Liver (tissue), 9 donors: ENCODE data around the gene PLK3. TPM values are rescaled to one million over a fixed set of nuclear protein-coding genes. Genes with fewer than 3 reads are reported as not detected.

Experiments used
- DNase-seq: peaks from one replicate; pipeline ENCODE4 v3.0.0-alpha.2; 2017; ENCODE audit warnings: low spot score
- H3K27ac ChIP-seq, 2 donors: one replicate each; pipeline ENCODE4 v1.7.0; 2013; ENCODE audit warnings: inconsistent platforms in 2 of 2, low read length in 2 of 2, control low read depth in 1 of 2, low read depth in 1 of 2, mild to moderate bottlenecking in 1 of 2
- H3K27me3 ChIP-seq, 4 donors: one replicate each; pipeline versions ENCODE4 v1.6.1 to v1.7.0; 2013; ENCODE audit warnings: low read length in 3 of 4, inconsistent platforms in 1 of 4, mild to moderate bottlenecking in 1 of 4, moderate library complexity in 1 of 4; ENCODE audit not compliant: control insufficient read depth in 4 of 4, insufficient read depth in 4 of 4
- H3K36me3 ChIP-seq, 4 donors: one replicate each; pipeline versions ENCODE4 v1.6.1 to v1.7.0; 2013; ENCODE audit warnings: low read length in 3 of 4, mild to moderate bottlenecking in 3 of 4, low read depth in 1 of 4, moderate library complexity in 1 of 4; ENCODE audit not compliant: control insufficient read depth in 4 of 4, insufficient read depth in 3 of 4
- H3K4me1 ChIP-seq, 4 donors: one replicate each; pipeline versions ENCODE4 v1.6.1 to v1.7.0; 2013; ENCODE audit warnings: low read length in 3 of 4, mild to moderate bottlenecking in 3 of 4, moderate library complexity in 1 of 4; ENCODE audit not compliant: control insufficient read depth in 4 of 4, insufficient read depth in 4 of 4
- H3K4me3 ChIP-seq, 3 donors: one replicate each; pipeline versions ENCODE4 v1.6.1 to v1.7.0; 2013; ENCODE audit warnings: low read length in 3 of 3, control low read depth in 1 of 3, low read depth in 1 of 3, mild to moderate bottlenecking in 1 of 3
- H3K9ac ChIP-seq, 2 donors: one replicate each; pipeline ENCODE4 v1.7.0; 2013; ENCODE audit warnings: low read length in 2 of 2, mild to moderate bottlenecking in 2 of 2, moderate library complexity in 2 of 2, control low read depth in 1 of 2, low read depth in 1 of 2
- H3K9me3 ChIP-seq, 4 donors: one replicate each; pipeline versions ENCODE4 v1.6.1 to v1.7.0; 2013; ENCODE audit warnings: low read length in 3 of 4; ENCODE audit not compliant: control insufficient read depth in 4 of 4
- EGR1 ChIP-seq, 2 donors: IDR thresholded peaks; 2 replicates each; pipeline ENCODE4 v1.6.1; 2016 to 2018; ENCODE audit warnings: antibody characterized with exemption in 2 of 2, low read depth in 2 of 2
- FOXA1 ChIP-seq: IDR thresholded peaks from 2 replicates; pipeline ENCODE4 v1.6.1; 2016; ENCODE audit warnings: antibody characterized with exemption
- FOXA2 ChIP-seq: IDR thresholded peaks from 2 replicates; pipeline ENCODE4 v1.6.1; 2016; ENCODE audit warnings: antibody characterized with exemption
- HNF4A ChIP-seq, 2 donors: conservative IDR thresholded peaks; 2 replicates each; pipeline ENCODE4 v1.6.1; 2016; ENCODE audit warnings: antibody characterized with exemption in 2 of 2, mild to moderate bottlenecking in 2 of 2
- HNF4G ChIP-seq: IDR thresholded peaks from 2 replicates; pipeline ENCODE4 v1.6.1; 2016; ENCODE audit warnings: antibody characterized with exemption
- JUND ChIP-seq, 2 donors: IDR thresholded peaks; 2 replicates each; pipeline ENCODE4 v1.6.1; 2016; ENCODE audit warnings: antibody characterized with exemption in 2 of 2
- NR2F2 ChIP-seq: IDR thresholded peaks from 2 replicates; pipeline ENCODE4 v1.6.1; 2016; ENCODE audit warnings: antibody characterized with exemption
- RAD21 ChIP-seq, 2 donors: IDR thresholded peaks; 2 replicates each; pipeline ENCODE4 v1.6.1; 2016; ENCODE audit warnings: antibody characterized with exemption in 2 of 2, mild to moderate bottlenecking in 2 of 2
- SP1 ChIP-seq: IDR thresholded peaks from 2 replicates; pipeline ENCODE4 v1.6.1; 2018; ENCODE audit warnings: antibody characterized with exemption, mild to moderate bottlenecking
- TAF1 ChIP-seq: conservative IDR thresholded peaks from 2 replicates; pipeline ENCODE4 v1.6.1; 2016; ENCODE audit warnings: antibody characterized with exemption, mild to moderate bottlenecking
- YY1 ChIP-seq: IDR thresholded peaks from 2 replicates; pipeline ENCODE4 v1.6.1; 2016; ENCODE audit warnings: antibody characterized with exemption, mild to moderate bottlenecking
- WGBS: extraction: QIAGEN DNeasy Blood & Tissue Kit; methylation state at CpG from one replicate; pipeline ENCODE4 v1.1.7; 2013; 5-methylcytosine and 5-hydroxymethylcytosine counted together
- polyA plus RNA-seq, 2 donors: library from polyadenylated mRNA; stranded (reverse) in 1 of 2; unstranded in 1 of 2; fragments of 200-250 nt in 1 of 2; fragments of >200 nt in 1 of 2; fragmentation: Nextera tagmentation in 1 of 2; extraction: Ambion mirVana in 1 of 2; gene quantifications; one replicate each; pipeline versions ENCODE4 v1.2.1 to v1.2.3, GENCODE V29; 2013 to 2015
- total RNA-seq, 2 donors: library from RNA; depleted of rRNA; stranded (reverse); fragments of >200 nt; gene quantifications; one replicate each; pipeline ENCODE4 v1.2.3, GENCODE V29; 2014
- TF ChIP-seq, protein P1 (sequence below): fragments of 150-350 bp; IDR thresholded peaks from 2 replicates; pipeline ENCODE4 v1.5.1; 2017; ENCODE audit warnings: improper control_type of control experiment, low read depth, low read length; ENCODE audit not compliant: missing input control
- TF ChIP-seq, protein P2 (sequence below): IDR thresholded peaks from 2 replicates; pipeline ENCODE4 v1.6.1; 2016; ENCODE audit warnings: antibody characterized with exemption, mild to moderate bottlenecking
- TF ChIP-seq, protein P3 (sequence below): IDR thresholded peaks from 2 replicates; pipeline ENCODE4 v1.6.1; 2016; ENCODE audit warnings: antibody characterized with exemption
- TF ChIP-seq, protein P4 (sequence below): IDR thresholded peaks from 2 replicates; pipeline ENCODE4 v1.6.1; 2016; ENCODE audit warnings: antibody characterized with exemption
- TF ChIP-seq, protein P5 (sequence below): IDR thresholded peaks from 2 replicates; pipeline ENCODE4 v1.6.1; 2016; ENCODE audit warnings: antibody characterized with exemption
- donor health status: healthy.
- donor health status: healthy.
- donor health status: healthy.
- donor health status: healthy.
- donor health status: healthy.

Gene PLK3
- total and polyA plus RNA-seq, 4 donors = 1.5 to 5.7 (median 2.3) TPM

DNA sequence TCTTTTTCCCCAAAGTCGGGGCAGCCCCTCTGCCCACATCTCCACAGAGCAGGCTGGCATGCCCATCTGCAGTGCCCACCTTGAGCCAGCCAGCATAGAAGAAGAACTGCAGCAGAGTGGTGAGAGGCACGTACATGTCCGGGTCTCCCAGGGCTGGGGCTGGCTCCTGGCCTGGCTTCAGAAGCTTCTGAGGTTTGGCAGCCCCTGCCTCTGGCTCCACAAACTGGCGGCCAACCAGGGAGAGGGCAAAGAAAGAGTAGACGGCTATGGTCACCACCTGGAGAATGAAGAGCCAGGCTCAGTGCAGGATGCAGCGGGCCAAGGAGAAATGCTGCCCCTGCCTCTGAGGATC is 15.2 kb upstream of the PLK3 start:
- H3K4me1 ChIP-seq = peaks cover 6 to 21% (median 13%) of the 10 kb centered on the region in 4 donors
- 91% methylated on average over 6 of the region's 6 CpGs for WGBS
- DNase-seq = no peak
- TF ChIP-seq HNF4A (conservative IDR thresholded peaks at IDR 0.05) (no peak), NR2F2 (no peak), RAD21 (IDR thresholded peaks at IDR 0.05) (no peak), HNF4G (no peak), JUND (IDR thresholded peaks at IDR 0.05) (no peak), SP1 (no peak), YY1 (no peak)
- TF ChIP-seq, protein P1, sequence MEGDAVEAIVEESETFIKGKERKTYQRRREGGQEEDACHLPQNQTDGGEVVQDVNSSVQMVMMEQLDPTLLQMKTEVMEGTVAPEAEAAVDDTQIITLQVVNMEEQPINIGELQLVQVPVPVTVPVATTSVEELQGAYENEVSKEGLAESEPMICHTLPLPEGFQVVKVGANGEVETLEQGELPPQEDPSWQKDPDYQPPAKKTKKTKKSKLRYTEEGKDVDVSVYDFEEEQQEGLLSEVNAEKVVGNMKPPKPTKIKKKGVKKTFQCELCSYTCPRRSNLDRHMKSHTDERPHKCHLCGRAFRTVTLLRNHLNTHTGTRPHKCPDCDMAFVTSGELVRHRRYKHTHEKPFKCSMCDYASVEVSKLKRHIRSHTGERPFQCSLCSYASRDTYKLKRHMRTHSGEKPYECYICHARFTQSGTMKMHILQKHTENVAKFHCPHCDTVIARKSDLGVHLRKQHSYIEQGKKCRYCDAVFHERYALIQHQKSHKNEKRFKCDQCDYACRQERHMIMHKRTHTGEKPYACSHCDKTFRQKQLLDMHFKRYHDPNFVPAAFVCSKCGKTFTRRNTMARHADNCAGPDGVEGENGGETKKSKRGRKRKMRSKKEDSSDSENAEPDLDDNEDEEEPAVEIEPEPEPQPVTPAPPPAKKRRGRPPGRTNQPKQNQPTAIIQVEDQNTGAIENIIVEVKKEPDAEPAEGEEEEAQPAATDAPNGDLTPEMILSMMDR = no peak
- TF ChIP-seq, protein P2, sequence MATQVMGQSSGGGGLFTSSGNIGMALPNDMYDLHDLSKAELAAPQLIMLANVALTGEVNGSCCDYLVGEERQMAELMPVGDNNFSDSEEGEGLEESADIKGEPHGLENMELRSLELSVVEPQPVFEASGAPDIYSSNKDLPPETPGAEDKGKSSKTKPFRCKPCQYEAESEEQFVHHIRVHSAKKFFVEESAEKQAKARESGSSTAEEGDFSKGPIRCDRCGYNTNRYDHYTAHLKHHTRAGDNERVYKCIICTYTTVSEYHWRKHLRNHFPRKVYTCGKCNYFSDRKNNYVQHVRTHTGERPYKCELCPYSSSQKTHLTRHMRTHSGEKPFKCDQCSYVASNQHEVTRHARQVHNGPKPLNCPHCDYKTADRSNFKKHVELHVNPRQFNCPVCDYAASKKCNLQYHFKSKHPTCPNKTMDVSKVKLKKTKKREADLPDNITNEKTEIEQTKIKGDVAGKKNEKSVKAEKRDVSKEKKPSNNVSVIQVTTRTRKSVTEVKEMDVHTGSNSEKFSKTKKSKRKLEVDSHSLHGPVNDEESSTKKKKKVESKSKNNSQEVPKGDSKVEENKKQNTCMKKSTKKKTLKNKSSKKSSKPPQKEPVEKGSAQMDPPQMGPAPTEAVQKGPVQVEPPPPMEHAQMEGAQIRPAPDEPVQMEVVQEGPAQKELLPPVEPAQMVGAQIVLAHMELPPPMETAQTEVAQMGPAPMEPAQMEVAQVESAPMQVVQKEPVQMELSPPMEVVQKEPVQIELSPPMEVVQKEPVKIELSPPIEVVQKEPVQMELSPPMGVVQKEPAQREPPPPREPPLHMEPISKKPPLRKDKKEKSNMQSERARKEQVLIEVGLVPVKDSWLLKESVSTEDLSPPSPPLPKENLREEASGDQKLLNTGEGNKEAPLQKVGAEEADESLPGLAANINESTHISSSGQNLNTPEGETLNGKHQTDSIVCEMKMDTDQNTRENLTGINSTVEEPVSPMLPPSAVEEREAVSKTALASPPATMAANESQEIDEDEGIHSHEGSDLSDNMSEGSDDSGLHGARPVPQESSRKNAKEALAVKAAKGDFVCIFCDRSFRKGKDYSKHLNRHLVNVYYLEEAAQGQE = no peak
- TF ChIP-seq, protein P3, sequence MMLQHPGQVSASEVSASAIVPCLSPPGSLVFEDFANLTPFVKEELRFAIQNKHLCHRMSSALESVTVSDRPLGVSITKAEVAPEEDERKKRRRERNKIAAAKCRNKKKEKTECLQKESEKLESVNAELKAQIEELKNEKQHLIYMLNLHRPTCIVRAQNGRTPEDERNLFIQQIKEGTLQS = no peak
- no peak overlapping the region for H3K27ac ChIP-seq
- H3K4me3 ChIP-seq = no peak overlapping the region
- no peak overlapping the region for H3K9ac ChIP-seq
- H3K36me3 ChIP-seq = peaks cover 0 to 6% (median 2%) of the 10 kb centered on the region in 4 donors
- no peaks in the 10 kb centered on the region for H3K9me3 ChIP-seq
- H3K27me3 ChIP-seq = no peaks in the 10 kb centered on the region

DNA sequence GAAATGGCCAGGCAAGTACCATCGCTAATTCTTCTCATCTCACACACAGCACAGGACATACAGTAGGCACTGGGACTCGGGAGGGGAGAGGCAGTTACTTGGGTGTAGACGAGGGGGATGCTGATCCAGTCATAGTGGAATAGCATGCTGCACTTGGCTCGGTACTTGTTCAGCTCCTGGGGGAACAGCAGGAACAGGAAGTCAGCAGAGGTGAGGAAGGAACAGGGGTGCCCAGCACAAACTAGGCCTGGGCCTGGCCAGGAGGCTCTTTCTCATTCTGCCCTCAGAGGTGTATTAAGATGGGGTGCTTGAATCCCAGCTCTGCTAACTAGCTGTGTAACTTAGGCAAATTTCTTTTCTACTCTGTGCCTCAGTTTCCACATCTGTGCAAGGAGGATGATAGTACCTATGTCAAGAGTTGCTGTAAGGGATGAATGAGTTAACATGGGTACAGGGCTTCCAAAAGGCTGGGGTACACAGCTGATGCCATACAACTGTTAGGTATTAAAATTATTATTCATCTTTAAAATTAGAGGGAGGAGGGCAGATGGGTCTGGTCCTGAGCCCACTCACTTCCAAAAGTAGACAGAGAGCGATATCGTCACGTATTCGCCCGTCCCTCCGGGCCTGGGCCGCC is 14.6 kb upstream of the PLK3 start:
- no peaks in the 10 kb centered on the region for H3K27me3 ChIP-seq
- H3K4me1 ChIP-seq = peaks cover 6 to 21% (median 13%) of the 10 kb centered on the region in 4 donors
- no peaks in the 10 kb centered on the region for H3K9me3 ChIP-seq
- no peak overlapping the region for H3K4me3 ChIP-seq
- no peak for DNase-seq
- peaks cover 0 to 4% (median under 1%) of the 10 kb centered on the region in 4 donors for H3K36me3 ChIP-seq
- no peak overlapping the region for H3K27ac ChIP-seq
- peak overlapping the region; percentile 21 to 26 for H3K9ac ChIP-seq
- WGBS = 38% methylated on average over 11 of the region's 11 CpGs
- TF ChIP-seq FOXA1 (no peak), YY1 (no peak), TAF1 (no peak), RAD21 (IDR thresholded peaks at IDR 0.05) (no peak), EGR1 (IDR thresholded peaks at IDR 0.05; ENCODE audit: low read depth in 2 of 2) (no peak), HNF4A (conservative IDR thresholded peaks at IDR 0.05) (no peak), JUND (IDR thresholded peaks at IDR 0.05) (no peak), HNF4G (no peak), NR2F2 (no peak), FOXA2 (no peak), SP1 (no peak)
- TF ChIP-seq, protein P4, sequence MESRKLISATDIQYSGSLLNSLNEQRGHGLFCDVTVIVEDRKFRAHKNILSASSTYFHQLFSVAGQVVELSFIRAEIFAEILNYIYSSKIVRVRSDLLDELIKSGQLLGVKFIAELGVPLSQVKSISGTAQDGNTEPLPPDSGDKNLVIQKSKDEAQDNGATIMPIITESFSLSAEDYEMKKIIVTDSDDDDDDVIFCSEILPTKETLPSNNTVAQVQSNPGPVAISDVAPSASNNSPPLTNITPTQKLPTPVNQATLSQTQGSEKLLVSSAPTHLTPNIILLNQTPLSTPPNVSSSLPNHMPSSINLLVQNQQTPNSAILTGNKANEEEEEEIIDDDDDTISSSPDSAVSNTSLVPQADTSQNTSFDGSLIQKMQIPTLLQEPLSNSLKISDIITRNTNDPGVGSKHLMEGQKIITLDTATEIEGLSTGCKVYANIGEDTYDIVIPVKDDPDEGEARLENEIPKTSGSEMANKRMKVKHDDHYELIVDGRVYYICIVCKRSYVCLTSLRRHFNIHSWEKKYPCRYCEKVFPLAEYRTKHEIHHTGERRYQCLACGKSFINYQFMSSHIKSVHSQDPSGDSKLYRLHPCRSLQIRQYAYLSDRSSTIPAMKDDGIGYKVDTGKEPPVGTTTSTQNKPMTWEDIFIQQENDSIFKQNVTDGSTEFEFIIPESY = no peak
- TF ChIP-seq, protein P5, sequence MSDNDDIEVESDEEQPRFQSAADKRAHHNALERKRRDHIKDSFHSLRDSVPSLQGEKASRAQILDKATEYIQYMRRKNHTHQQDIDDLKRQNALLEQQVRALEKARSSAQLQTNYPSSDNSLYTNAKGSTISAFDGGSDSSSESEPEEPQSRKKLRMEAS = no peak
- TF ChIP-seq, protein P2 = no peak
- TF ChIP-seq, protein P3 = no peak
- TF ChIP-seq, protein P1 = no peak
